ENCODE data around the gene GDA.

DNA sequence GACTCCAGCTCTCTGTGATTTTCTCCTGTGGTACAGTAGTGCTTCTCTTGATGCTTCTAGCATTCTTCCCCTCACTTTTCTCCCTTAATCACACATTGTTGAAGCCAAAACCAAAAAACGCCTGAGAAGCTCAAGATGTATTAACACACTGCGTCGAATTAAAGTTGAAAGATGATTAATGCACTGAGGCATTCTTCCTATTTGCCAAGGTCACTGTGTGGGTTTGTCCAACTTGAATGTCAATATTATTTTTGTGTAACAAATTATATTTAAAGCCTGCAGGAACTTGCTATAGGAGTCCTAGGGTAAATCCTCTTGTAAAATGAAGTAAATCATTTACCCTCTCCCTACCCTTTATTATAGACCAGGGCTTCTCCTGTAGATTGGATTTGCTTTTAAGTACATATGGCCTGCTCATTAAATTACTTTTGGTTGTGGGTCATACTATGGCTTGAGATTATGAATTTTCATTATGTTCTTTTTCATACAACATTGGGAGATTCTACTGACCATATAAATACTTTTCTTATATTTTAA lies 68.1 kb downstream of the GDA start:
- TF ChIP-seq, protein P1, sequence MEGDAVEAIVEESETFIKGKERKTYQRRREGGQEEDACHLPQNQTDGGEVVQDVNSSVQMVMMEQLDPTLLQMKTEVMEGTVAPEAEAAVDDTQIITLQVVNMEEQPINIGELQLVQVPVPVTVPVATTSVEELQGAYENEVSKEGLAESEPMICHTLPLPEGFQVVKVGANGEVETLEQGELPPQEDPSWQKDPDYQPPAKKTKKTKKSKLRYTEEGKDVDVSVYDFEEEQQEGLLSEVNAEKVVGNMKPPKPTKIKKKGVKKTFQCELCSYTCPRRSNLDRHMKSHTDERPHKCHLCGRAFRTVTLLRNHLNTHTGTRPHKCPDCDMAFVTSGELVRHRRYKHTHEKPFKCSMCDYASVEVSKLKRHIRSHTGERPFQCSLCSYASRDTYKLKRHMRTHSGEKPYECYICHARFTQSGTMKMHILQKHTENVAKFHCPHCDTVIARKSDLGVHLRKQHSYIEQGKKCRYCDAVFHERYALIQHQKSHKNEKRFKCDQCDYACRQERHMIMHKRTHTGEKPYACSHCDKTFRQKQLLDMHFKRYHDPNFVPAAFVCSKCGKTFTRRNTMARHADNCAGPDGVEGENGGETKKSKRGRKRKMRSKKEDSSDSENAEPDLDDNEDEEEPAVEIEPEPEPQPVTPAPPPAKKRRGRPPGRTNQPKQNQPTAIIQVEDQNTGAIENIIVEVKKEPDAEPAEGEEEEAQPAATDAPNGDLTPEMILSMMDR (IDR thresholded peaks at IDR 0.05; ENCODE audit: low read depth, low read length, missing input control) = no peak
- TF ChIP-seq YY1 (IDR thresholded peaks at IDR 0.05) = no peak
- TF ChIP-seq, protein P2, sequence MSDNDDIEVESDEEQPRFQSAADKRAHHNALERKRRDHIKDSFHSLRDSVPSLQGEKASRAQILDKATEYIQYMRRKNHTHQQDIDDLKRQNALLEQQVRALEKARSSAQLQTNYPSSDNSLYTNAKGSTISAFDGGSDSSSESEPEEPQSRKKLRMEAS (IDR thresholded peaks at IDR 0.05) = no peak
- TF ChIP-seq EGR1 (IDR thresholded peaks at IDR 0.05; ENCODE audit: low read depth in 2 of 2) = no peak
- no peak for TF ChIP-seq SP1 (IDR thresholded peaks at IDR 0.05)
- no peak for TF ChIP-seq HNF4G (IDR thresholded peaks at IDR 0.05)
